ENCODE measurements around the gene CLIP1.

DNA sequence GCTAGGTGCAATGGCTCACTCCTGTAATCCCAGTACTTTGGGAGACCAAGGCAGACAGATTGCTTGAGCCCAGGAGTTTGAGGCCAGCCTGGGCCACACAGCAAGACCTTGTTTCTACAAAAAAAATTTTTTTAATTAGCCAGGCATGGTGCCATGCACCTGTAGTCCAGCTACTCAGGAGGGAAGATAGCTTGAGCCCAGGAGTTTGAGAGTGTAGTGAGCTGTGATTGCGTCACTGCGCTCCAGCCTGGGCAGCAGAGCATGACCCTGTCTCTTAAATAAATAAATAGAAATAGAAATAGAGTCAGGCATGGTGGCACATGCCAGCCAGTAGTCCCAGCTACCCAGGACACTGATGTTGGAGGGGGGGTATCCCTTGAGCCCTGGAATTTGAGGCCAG lies 36.7 kb upstream of the CLIP1 start:
- TF ChIP-seq CTCF (conservative IDR thresholded peaks at IDR 0.05; ENCODE audit: low read length) (no peak), EZH2phosphoT487 (IDR thresholded peaks at IDR 0.05; ENCODE audit: borderline replicate concordance, low read depth, low read length) (no peak)
